ENCODE data around the gene NKIRAS2. TPM values are rescaled to one million over a fixed set of nuclear protein-coding genes. Genes with fewer than 3 reads are reported as not detected.

Gene NKIRAS2
- total RNA-seq, 2 donors from 2014 or later = 64.8 to 69.8 TPM

GRCh38 chr17:42051013-42051400, 31.1 kb downstream of the NKIRAS2 start:
- Histone ChIP-seq H3K4me3 (peak overlapping the region; percentile 59 to 72), H3K27me3 (peaks cover 0 to 8% of the 10 kb centered on the region in 2 donors), H3K9me3 (no peaks in the 10 kb centered on the region), H3K27ac (no peak overlapping the region), H3K36me3 (no peaks in the 10 kb centered on the region), H3K4me1 (peaks cover 0 to 12% of the 10 kb centered on the region in 2 donors)
- DNase-seq (ENCODE audit: low spot score) = no peak
- no peak for TF ChIP-seq CTCF (IDR thresholded peaks at IDR 0.05)

- TF ChIP-seq CTCF (IDR thresholded peaks at IDR 0.05) = no peak
- H3K4me1 ChIP-seq = peaks cover 0 to 12% of the 10 kb centered on the region in 2 donors
- H3K4me3 ChIP-seq = no peak overlapping the region
- peaks cover 0 to 8% of the 10 kb centered on the region in 2 donors for H3K27me3 ChIP-seq
- no peaks in the 10 kb centered on the region for H3K9me3 ChIP-seq
- H3K36me3 ChIP-seq = no peaks in the 10 kb centered on the region
- DNase-seq (ENCODE audit: low spot score) = no peak
- H3K27ac ChIP-seq = no peak overlapping the region
Measured at GRCh38 chr17:42051645-42052044, 31.8 kb downstream of the NKIRAS2 start.

- Histone ChIP-seq H3K9me3 (no peaks in the 10 kb centered on the region), H3K36me3 (no peaks in the 10 kb centered on the region), H3K4me1 (peaks cover 0 to 12% of the 10 kb centered on the region in 2 donors), H3K27me3 (peaks cover 0 to 8% of the 10 kb centered on the region in 2 donors), H3K27ac (no peak overlapping the region), H3K4me3 (no peak overlapping the region)
- TF ChIP-seq CTCF (IDR thresholded peaks at IDR 0.05) = no peak
- no peak for DNase-seq (ENCODE audit: low spot score)
Measured at GRCh38 chr17:42052346-42052877, 32.5 kb downstream of the NKIRAS2 start.

- peaks cover 0 to 8% of the 10 kb centered on the region in 2 donors for H3K27me3 ChIP-seq
- no peaks in the 10 kb centered on the region for H3K9me3 ChIP-seq
- no peak for DNase-seq (ENCODE audit: low spot score)
- H3K4me3 ChIP-seq = no peak overlapping the region
- no peaks in the 10 kb centered on the region for H3K36me3 ChIP-seq
- TF ChIP-seq CTCF (IDR thresholded peaks at IDR 0.05) = no peak
- peaks cover 0 to 12% of the 10 kb centered on the region in 2 donors for H3K4me1 ChIP-seq
- H3K27ac ChIP-seq = no peak overlapping the region
Measured at GRCh38 chr17:42053731-42054500, 34.0 kb downstream of the NKIRAS2 start.

- Histone ChIP-seq H3K36me3 (no peaks in the 10 kb centered on the region), H3K4me3 (no peak overlapping the region), H3K4me1 (peaks cover 0 to 6% of the 10 kb centered on the region in 2 donors), H3K9me3 (no peaks in the 10 kb centered on the region), H3K27ac (no peak overlapping the region), H3K27me3 (peaks cover 0 to 8% of the 10 kb centered on the region in 2 donors)
- no peak for DNase-seq (ENCODE audit: low spot score)
- no peak for TF ChIP-seq CTCF (IDR thresholded peaks at IDR 0.05)
Measured at GRCh38 chr17:42055027-42055426, 35.1 kb downstream of the NKIRAS2 start.
